Femur (tissue), 1 donor: ENCODE measurements around the gene KRTAP12-1.
"Not testable (repeated sequence)": the region's sequence is repeated elsewhere in the genome, so short reads cannot be mapped to it uniquely, and the experiment has no call there.

Source experiments
- DNase-seq: peaks from one replicate; pipeline ENCODE4 v3.0.0-alpha.2; 2017

KRTAP12-1 gene

GRCh38 chr21:44697172-44697810, 15.3 kb upstream of the KRTAP12-1 start, which contains the start of gene KRTAP10-12:
Gene KRTAP10-12, plus strand, starts transcription at chr21:44697172. Its CDS starts 30 bp downstream, at chr21:44697202.
- DNase-seq, result not testable (repeated sequence)

DNA sequence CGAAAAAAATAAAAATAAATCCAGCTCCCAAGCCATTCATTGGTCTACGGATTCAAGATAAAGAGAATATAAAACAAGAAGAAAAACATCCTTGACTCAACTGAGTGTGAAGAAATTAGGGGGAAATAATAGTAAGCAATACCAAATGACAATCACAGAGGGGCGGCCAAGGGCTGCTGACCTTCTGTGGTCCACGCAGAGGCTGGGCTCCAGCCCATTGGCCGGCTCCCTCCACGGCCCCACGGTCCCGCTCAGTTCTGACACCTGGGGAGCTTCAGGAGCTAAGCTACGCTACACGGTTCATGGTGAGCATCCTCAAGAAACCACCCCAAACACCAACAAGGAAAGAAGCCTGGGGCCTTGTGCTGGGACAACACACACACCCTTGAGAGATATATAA, 14.6 kb upstream of the KRTAP12-1 start:
- DNase-seq, result no peak

DNA sequence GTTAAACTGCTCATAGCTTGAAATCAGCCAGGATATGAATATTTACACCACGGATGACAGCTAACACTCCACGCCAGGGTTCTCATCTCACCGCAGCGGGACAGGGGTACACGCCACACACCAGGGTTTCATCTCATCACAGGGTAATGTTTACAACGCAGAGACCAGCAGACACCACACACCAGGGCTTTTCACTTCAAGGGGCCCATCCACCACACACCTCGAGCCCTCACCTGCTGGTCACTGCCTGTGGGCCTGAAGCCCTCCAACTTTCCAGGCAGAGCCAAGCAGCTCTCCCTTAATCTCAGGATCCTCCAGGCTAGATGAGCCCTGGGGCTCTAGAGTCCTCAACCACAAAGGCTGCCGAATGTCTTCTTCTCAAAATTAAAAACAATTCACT, 13.7 kb upstream of the KRTAP12-1 start:
- DNase-seq, result no peak

DNA sequence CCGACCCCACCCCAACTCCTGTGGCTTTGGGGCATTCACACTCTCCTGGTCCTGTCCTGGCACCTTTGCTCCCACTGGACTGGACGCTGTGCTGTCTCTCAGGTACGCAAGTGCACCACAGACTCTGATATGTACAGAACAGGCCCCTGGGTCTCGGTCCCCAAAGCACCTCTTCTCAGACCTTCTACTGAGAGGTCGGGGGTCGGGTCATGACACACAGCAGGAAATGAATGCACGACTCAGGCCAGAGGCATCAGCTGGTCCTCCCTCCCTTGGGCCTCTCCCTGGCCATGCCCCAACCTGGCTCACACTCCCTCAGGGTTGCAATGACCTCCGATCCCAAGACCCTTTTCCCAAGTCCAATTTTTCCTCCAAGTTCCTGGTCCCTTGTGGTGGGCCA, 13.2 kb upstream of the KRTAP12-1 start:
- no peak for DNase-seq

DNA sequence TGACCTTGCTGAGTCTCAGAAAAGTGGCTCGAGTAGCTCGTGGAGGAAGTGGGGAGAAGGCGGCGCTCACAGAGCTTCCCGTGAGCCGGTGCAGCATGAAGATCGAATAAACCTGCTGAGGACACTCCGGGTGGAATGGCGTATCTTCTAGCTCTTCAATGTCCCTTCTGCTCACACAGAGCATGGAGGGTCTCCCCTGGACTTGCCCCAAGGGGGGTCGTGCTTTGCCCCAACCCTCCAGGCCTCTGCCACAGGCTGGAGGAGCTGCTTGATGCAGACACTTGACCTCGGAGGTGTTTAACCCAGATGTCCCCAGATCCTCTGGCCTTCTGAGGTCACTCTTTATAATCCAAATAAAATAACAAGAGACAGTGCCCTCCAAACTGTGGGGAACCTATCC, 12.8 kb upstream of the KRTAP12-1 start:
- DNase-seq, result no peak

DNA sequence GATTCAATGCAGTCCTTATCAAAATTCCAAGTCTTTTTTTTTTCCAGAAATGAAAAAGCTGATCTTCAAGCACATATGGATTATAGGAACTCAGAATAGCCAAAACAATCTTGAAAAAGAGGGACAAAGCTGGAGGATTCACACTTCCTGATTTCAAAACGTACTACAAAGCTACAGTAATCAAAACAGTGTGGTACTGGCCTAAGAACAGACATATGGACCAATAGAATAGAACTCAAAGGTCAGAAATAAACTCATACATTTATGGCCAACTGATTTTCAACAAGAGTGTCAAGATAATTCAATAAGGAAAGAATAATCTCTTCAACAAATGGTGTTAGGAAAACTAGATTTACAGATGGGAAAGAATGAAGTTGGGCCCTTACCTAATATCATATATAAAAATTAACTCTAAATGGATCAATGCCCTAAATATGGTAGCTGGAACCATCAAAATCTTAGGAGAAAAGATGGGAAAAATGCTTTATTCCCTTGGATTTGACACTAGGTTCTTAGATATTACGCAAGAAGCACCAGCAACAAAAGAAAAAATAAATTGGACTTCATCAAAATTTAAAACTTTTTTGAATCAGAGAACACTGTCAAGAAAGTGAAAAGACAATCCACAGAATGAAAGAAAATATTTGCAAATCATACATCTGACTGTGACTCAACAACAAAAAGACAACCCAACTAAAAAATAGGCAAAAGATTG, 11.0 kb upstream of the KRTAP12-1 start:
- DNase-seq, result no peak

- no peak for DNase-seq
These were observed 9.7 kb upstream of the KRTAP12-1 start for GRCh38 chr21:44691686-44692085.

GRCh38 chr21:44689740-44690139, 7.8 kb upstream of the KRTAP12-1 start:
- DNase-seq, result not testable (repeated sequence)

- no peak for DNase-seq
These were observed 5.7 kb upstream of the KRTAP12-1 start for GRCh38 chr21:44687671-44688070.

GRCh38 chr21:44686843-44687561, 5.0 kb upstream of the KRTAP12-1 start:
- DNase-seq, result no peak

GRCh38 chr21:44686000-44686781, 4.2 kb upstream of the KRTAP12-1 start:
- no peak for DNase-seq

GRCh38 chr21:44685050-44685449, 3.1 kb upstream of the KRTAP12-1 start:
- DNase-seq, result not testable (repeated sequence)

DNA sequence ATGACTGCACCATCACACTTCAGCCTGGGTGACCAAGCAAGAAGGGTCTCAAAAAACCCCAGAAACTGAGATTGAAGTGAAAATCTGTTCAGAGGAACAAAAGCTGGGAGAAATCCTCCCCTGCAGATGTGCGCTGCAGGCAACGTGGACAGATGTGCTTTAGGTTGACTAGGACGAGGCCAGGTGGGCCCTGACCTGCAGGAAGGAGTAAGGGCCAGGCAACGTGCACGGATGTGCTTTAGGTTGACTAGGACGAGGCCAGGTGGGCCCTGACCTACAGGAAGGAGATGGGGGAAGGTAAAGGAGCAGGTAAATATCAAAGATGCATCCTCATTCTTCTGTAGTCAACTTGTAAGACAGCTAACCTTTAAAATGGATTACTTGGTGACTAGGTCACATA, 2.5 kb upstream of the KRTAP12-1 start:
- no peak for DNase-seq

GRCh38 chr21:44684077-44684476, 2.1 kb upstream of the KRTAP12-1 start:
- DNase-seq, result no peak

GRCh38 chr21:44682580-44683151, 703 bp upstream of the KRTAP12-1 start:
- DNase-seq, result no peak

DNA sequence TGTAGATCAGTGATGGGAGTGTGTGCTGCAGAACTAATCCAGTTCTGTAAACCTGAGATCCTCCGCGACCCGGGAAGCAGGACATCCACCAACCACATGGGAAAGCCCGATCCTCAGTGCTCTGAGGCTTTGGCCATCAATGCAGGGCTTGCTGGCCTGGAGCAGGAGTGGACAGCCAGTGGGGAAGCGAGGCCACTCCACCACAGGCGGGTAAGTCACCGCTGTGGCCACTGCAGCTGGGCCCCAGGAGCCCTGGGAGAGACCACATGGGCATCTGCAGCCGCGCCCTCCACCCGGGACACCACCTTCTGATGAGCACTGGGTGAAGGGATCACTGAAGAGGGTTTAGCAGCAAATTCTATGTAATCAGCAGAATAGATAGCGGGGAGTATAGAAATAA, 811 bp downstream of the KRTAP12-1 start:
- no peak for DNase-seq

GRCh38 chr21:44677881-44678280, 4.1 kb downstream of the KRTAP12-1 start:
- DNase-seq, result no peak

- no peak for DNase-seq
These were observed 10.1 kb downstream of the KRTAP12-1 start for GRCh38 chr21:44671911-44672310.

- DNase-seq, result no peak
These were observed 11.1 kb downstream of the KRTAP12-1 start for GRCh38 chr21:44670642-44671432.

- no peak for DNase-seq
These were observed 14.4 kb downstream of the KRTAP12-1 start for GRCh38 chr21:44667612-44668011.

- no peak for DNase-seq
These were observed 15.3 kb downstream of the KRTAP12-1 start, which contains the start of gene KRTAP12-2 for GRCh38 chr21:44666401-44667320. Gene KRTAP12-2, minus strand, starts transcription at chr21:44666927. Its CDS starts 41 bp downstream, at chr21:44666886.
